ENCODE data around the gene COG3. TPM values are rescaled to one million over a fixed set of nuclear protein-coding genes. Genes with fewer than 3 reads are reported as not detected.

The COG3 gene
- total and polyA plus RNA-seq, 2 of the 13 experiments (the other 11 are each of a cell fraction or from before 2014, with no cell fraction given), result 37.8 to 47.5 TPM

- TF ChIP-seq GMEB2 (CRISPR knock-in tag; IDR thresholded peaks at IDR 0.05; ENCODE audit: low read depth) (no peak), FOXP4 (CRISPR knock-in tag; IDR thresholded peaks at IDR 0.05) (peak; percentile 36; the same call in 1 of the 2 replicates), JARID2 (CRISPR knock-in tag; IDR thresholded peaks at IDR 0.05; ENCODE audit: insufficient replicate concordance) (no peak), SSRP1 (CRISPR knock-in tag; IDR thresholded peaks at IDR 0.05) (no peak), RNF2 (conservative IDR thresholded peaks at IDR 0.05; ENCODE audit: low read depth) (0 out of 2 replicates have a peak, but pooled peaks have one; percentile 32), ZBTB10 (CRISPR knock-in tag; IDR thresholded peaks at IDR 0.05; ENCODE audit: borderline replicate concordance) (no peak), ZNF629 (CRISPR knock-in tag; conservative IDR thresholded peaks at IDR 0.05) (peak; percentile 41; the same call in 1 of the 2 replicates), SETDB1 (CRISPR knock-in tag; IDR thresholded peaks at IDR 0.05; ENCODE audit: borderline replicate concordance) (no peak), ZNF451 (CRISPR knock-in tag; IDR thresholded peaks at IDR 0.05) (peak; percentile 38; the same call in 1 of the 2 replicates), SMAD3 (CRISPR knock-in tag; IDR thresholded peaks at IDR 0.05) (no peak), CC2D1A (CRISPR knock-in tag; IDR thresholded peaks at IDR 0.05) (no peak), ZNF34 (CRISPR knock-in tag; IDR thresholded peaks at IDR 0.05; ENCODE audit: borderline replicate concordance) (peak; percentile 85; the same call in 1 of the 2 replicates), ZNF460 (CRISPR knock-in tag; IDR thresholded peaks at IDR 0.05; ENCODE audit: borderline replicate concordance) (no peak), ZNF781 (CRISPR knock-in tag; IDR thresholded peaks at IDR 0.05; ENCODE audit: borderline replicate concordance, not compliant biosample characterization) (peak; percentile 63), DPF2 (CRISPR knock-in tag; IDR thresholded peaks at IDR 0.05; ENCODE audit: borderline replicate concordance, low read depth) (no peak), ZNF780A (CRISPR knock-in tag; IDR thresholded peaks at IDR 0.05) (no peak), ZNF605 (CRISPR knock-in tag; IDR thresholded peaks at IDR 0.05) (no peak; the same call in 1 of the 2 replicates), IRF9 (CRISPR knock-in tag; IDR thresholded peaks at IDR 0.05; ENCODE audit: borderline replicate concordance) (peak; percentile 75), ZIK1 (CRISPR knock-in tag; IDR thresholded peaks at IDR 0.05; ENCODE audit: borderline replicate concordance, low read depth) (no peak), ZNF747 (CRISPR knock-in tag; IDR thresholded peaks at IDR 0.05; ENCODE audit: borderline replicate concordance) (no peak), ADNP (CRISPR knock-in tag; IDR thresholded peaks at IDR 0.05) (no peak)
Observed at GRCh38 chr13:45417790-45418534, 46.8 kb upstream of the COG3 start, which contains the start of gene SLC25A30 (continued).
